ENCODE results near the gene HEXB. TPM values are rescaled to one million over a fixed set of nuclear protein-coding genes. Genes with fewer than 3 reads are reported as not detected.
"Not testable (repeated sequence)": the region's sequence is repeated elsewhere in the genome, so short reads cannot be mapped to it uniquely, and the experiment has no call there.

Gene HEXB
- polyA plus RNA-seq, 4 donors, result 114 to 167 (median 142) TPM

DNA sequence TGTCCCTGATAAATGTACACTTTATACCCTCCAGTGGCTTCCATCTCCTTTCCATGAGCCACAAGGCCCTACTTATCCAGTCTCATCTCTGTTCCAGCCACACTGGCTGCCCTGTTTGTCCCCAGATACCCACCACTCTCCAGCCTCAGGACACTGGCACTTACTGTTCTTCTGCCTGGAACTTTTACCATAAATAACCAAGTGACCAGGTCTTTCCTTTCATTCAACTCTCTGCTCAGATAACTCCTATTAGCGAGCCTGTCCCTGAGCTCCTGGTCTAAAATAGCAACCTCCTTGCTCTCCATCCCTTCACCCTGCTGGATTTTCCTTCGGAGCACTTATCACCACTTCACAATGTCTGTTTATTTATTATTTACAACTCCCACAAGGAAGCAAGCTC is 27.9 kb upstream of the HEXB start:
- DNase-seq (ENCODE audit: low read depth in 4 of 4, low spot score in 2 of 4), result no peak

- DNase-seq (ENCODE audit: low read depth in 4 of 4, low spot score in 2 of 4), result no peak
These were observed 25.9 kb upstream of the HEXB start for GRCh38 chr5:74659172-74659571.

GRCh38 chr5:74660140-74660539 is 24.9 kb upstream of the HEXB start:
- DNase-seq (ENCODE audit: low read depth in 4 of 4, low spot score in 2 of 4), result no peak

DNA sequence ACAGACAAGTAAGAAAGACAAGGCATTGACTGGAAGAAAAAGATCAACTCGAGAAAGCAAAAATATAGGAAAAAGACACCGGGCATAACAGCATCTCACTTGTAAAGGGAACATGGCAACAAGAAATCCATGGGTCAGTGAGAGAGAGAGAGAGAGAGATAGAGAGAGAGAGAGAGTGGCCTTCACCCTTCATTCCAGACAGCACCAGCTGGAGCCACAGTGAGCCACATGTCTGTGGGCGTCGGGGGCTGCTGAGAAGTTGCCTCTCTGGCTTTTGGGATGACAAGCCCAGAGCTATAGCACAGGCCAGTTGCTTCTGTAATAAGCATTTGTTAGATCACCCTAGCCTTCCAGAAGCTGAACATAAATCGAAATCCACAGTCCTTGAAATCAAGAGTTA is 24.2 kb upstream of the HEXB start:
- DNase-seq (ENCODE audit: low read depth in 4 of 4, low spot score in 2 of 4), result no peak

DNA sequence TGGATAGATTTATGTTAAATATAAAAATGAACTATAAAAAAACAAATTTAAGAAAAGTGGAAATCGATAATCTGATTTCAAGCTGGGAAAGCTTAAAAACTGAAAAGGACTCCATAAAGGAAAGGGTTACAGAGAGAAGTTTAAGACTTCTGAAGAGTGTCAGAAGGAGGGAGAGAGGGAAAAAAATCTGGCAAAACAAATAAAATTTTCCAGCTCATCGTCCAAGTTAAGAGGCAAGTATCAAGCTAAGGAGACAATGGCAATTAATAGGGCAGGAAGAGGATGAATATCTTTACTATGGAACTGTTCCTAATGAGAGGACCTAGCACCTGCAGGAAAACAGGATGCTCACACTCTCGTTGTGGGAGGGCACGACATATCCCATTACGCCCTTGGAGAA is 20.5 kb upstream of the HEXB start:
- no peak for DNase-seq (ENCODE audit: low read depth in 4 of 4, low spot score in 2 of 4)

GRCh38 chr5:74665273-74665672 is 19.8 kb upstream of the HEXB start:
- DNase-seq (ENCODE audit: low read depth in 4 of 4, low spot score in 2 of 4), result no peak

DNA sequence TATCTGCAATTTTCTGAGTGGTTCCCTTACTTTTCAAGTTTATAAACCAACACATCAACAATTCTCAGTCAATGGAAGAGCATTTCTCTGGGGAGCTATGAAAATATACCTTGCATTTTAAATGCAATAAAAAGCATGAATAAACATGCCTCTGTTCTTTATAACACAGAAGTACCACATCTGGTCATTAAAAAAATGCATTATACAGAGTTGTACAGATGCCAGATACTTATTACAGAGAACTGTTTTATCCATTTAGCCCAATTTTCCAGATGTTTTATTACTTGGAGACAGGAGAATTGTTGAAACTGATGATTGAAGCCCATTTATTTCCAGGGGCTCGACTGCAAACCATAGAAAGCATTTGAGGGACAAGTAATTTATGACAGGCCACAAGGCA is 19.2 kb upstream of the HEXB start:
- no peak for DNase-seq (ENCODE audit: low read depth in 4 of 4, low spot score in 2 of 4)

- no peak for DNase-seq (ENCODE audit: low read depth in 4 of 4, low spot score in 2 of 4)
These were observed 17.6 kb upstream of the HEXB start for GRCh38 chr5:74667396-74667795.

GRCh38 chr5:74669821-74670220 is 15.2 kb upstream of the HEXB start:
- no peak for DNase-seq (ENCODE audit: low read depth in 4 of 4, low spot score in 2 of 4)

DNA sequence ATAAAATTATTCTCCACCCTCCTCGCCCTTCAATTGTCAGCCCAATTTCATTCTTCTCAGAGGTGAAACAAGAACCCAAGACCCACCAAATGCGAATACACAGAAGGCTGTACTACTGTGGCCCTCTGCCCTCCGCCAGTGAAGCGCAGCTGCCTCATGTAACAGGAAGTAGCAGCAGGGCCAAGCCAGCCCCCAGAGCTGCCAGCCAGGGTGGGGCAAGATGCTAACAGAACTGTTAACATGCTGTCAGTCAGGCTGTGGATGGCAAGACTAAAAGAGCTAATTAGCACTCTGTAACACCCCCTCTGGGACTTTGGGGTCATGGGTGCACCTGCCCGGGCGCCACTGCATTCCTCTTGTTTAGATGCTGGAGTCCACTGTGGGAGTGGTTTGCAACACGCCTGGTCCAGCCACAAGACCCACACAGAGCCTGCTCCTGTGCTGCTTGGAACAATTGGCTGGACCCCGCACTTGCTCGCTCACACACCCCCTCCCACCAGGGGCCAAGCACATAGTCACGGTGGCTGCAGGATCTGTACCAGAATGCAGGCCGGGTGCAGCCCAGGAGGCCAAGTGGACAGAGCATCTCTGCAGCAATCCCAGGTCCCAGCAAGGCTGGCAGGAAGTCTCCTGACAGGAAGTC is 14.5 kb upstream of the HEXB start:
- DNase-seq (ENCODE audit: low read depth in 4 of 4, low spot score in 2 of 4), result no peak

DNA sequence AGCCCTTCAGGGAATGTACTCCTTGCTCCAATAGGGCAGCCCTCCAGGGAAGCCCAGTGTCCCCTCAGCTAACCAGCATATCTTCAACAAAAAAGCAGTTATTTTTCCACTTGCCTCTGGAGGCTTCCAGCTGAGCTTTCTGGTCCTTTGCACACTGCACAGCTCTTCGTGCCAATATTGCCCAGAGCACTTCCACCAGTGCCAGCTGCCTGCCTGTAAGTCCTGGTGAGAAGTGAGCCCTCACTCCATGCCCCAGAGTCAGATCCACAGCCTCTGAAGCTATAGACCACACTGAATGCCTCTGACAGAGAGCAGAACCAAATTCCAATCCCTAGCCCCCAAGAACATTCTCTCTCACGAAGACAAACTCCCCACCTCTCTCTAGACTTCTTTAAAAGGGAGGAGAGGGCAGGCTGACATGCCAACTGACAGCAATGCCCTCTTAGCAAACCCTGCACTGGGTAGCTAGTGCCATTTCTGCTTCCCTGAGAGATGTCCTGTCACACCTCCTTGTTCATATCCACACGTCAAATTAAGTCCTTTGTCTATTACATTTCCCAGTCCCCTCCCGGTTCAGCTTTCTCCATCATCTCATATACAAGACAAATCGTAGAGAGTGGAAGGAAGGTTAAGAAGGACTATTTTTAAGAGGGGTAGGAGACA is 12.7 kb upstream of the HEXB start:
- no peak for DNase-seq (ENCODE audit: low read depth in 4 of 4, low spot score in 2 of 4)

DNA sequence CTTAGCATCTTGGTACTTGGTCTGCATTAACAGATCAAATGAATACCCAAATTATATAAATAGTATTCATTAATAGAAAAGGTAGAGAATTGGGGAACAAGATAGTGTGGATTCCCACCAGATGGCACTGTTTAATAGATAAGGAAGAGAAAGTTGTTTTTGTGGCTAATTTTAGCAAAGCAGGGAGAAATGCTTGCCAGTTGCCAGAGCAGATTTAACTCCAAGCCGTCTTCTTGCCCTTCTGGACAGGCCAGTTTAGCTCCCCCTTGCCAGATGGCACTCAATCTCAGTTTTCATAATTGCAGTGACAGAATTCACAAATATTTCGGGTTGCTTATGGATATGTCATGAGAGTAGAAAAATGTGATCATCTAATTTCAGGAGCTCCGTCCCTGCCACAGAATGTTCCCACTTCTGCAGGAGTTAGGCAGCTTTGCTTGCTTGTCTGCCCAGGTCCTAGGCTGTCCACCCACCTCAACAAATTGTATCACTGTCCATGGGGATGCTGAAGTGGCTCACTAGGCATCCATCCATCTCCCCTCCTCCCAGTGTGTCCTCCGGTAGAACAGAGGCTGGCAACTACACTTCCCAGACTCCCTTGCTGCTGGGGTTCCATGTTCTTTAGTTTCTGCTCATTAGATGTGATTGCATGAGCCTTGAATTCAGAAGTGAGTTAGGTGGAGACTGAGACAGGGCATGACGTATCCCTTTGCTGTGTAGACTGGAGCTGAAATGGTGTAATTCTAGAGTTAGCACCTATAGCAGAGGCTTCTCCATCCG is 11.8 kb upstream of the HEXB start:
- DNase-seq (ENCODE audit: low read depth in 4 of 4, low spot score in 2 of 4), result no peak

DNA sequence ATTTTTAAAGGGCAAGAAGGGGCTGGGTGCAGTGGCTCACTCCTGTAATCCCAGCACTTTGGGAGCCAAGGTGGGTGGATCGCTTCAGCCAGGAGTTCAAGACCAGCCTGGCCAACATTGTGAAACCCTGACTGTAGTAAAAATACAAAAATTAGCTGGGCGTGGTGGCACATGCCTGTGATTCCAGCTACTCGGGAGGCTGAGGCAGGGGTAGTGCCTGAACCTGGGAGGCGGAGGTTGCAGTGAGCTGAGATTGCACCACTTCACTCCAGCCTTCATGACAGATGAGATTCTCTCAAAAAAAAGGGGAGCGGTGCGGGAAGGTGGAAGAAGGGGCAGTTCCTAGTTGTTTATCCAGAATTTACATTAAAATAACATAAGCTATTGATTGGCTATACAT is 8.6 kb upstream of the HEXB start:
- DNase-seq (ENCODE audit: low read depth in 4 of 4, low spot score in 2 of 4), result not testable (repeated sequence)

- DNase-seq (ENCODE audit: low read depth in 4 of 4, low spot score in 2 of 4), result not testable (repeated sequence)
These were observed 6.9 kb upstream of the HEXB start for GRCh38 chr5:74678123-74678522.

GRCh38 chr5:74679300-74679699 is 5.7 kb upstream of the HEXB start:
- DNase-seq (ENCODE audit: low read depth in 4 of 4, low spot score in 2 of 4), result not testable (repeated sequence)

DNA sequence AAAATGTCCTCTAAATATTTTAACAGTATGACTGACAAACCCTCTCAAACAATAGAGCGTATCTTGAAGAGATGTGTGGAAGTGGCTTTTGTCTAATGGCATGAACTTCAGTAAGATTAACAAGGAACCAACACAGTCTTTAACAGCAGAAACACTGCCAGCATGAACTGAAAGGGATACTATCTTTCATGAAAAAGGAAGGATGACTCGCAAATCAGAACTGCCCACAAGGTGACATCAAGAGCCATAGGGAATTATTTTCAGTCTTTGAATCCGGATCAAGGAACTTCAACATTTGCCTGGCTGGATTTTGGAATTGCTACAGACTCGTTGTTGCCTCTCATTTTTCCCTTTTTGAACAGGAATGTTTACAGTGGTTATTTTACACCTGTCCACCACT is 5.1 kb upstream of the HEXB start:
- DNase-seq (ENCODE audit: low read depth in 4 of 4, low spot score in 2 of 4), result no peak

GRCh38 chr5:74685979-74686631 is 1.1 kb downstream of the HEXB start:
- no peak for DNase-seq (ENCODE audit: low read depth in 4 of 4, low spot score in 2 of 4)

DNA sequence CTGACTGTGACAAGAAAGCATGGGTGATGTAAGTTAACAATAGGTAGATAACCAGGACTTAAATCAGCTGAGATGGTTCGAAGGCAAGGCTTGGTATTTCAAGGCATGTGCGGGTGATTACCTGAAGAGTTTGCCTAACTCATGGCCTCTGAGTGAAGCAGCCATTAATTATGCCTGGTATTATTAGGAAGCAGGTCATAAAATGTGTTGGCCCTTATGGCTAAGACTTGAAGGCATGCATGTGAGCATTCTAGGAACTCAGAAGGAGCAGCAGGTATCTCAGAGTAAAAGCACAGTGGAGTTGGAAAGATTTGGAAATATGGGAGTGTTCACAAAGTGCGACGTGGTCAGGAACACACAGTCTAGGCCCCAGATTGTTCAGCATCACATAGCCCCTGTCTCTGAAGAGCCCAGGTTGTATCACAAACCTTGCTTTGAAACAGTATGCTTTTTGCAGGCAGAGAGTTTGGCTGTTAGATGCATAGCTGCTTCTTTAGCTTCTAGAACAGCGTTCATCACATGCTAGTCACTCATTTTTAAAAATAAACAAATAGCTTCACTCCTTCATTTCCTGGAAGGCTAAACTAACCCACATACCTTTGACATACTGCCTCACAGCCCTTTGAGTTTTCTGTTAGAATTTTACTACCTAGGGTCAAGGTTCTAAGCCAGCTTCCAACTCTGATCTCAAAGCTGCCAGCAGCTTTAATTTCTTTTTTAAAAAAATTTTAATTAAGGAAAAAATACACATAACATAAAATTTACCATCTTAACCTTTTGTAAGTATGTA is 2.1 kb downstream of the HEXB start:
- DNase-seq (ENCODE audit: low read depth in 4 of 4, low spot score in 2 of 4), result no peak

GRCh38 chr5:74693191-74693590 is 8.2 kb downstream of the HEXB start:
- DNase-seq (ENCODE audit: low read depth in 4 of 4, low spot score in 2 of 4), result no peak

- DNase-seq (ENCODE audit: low read depth in 4 of 4, low spot score in 2 of 4), result no peak
These were observed 32.6 kb downstream of the HEXB start for GRCh38 chr5:74717596-74717995.

DNA sequence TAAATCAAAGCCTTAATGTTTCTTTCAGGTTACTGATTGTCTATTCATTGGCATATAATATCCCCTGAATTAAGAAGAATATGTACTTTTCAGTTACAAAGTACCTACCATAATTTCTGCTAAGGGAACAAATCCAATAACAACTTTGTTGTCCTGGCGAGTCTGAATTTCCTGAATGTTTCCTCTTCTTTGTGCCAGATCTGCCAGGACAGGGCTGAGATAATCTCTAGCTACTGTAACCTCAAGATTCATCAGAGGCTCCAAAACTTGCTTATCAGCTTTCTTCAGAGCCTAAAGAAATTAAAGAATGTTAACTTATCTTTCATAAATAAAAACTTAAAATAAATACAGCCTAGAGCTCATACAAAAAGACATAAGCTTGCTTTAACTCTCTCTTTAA is 37.2 kb downstream of the HEXB start:
- DNase-seq (ENCODE audit: low read depth in 4 of 4, low spot score in 2 of 4), result no peak

Measured in left renal cortex interstitium (tissue), 4 donors.